Stimulated activated naive CD4-positive, alpha-beta T cell (primary cell): ENCODE data around the gene FAM53B.

Source experiments
- DNase-seq, 6 experiments: peaks; one replicate each; lab custom pipeline; 2025; lab: John Stamatoyannopoulos, UW

Gene FAM53B

GRCh38 chr10:124629842-124630241 is 114.3 kb downstream of the FAM53B start:
- DNase-seq: no peak

- no peak for DNase-seq
Measured at GRCh38 chr10:124629415-124629814, 114.8 kb downstream of the FAM53B start.

GRCh38 chr10:124628676-124629021 is 115.5 kb downstream of the FAM53B start:
- no peak for DNase-seq

GRCh38 chr10:124627866-124628675 is 116.1 kb downstream of the FAM53B start:
- no peak for DNase-seq

GRCh38 chr10:124626759-124627380 is 117.3 kb downstream of the FAM53B start:
- DNase-seq: peak in 4 of 6 experiments; percentile 13 to 54 (median 28)

GRCh38 chr10:124625831-124626238 is 118.3 kb downstream of the FAM53B start:
- DNase-seq: no peak

- DNase-seq: no peak
Measured at GRCh38 chr10:124624895-124625294, 119.3 kb downstream of the FAM53B start.

GRCh38 chr10:124624466-124624865 is 119.7 kb downstream of the FAM53B start:
- DNase-seq: no peak

- no peak for DNase-seq
Measured at GRCh38 chr10:124624006-124624405, 120.2 kb downstream of the FAM53B start.

- DNase-seq: no peak
Measured at GRCh38 chr10:124622866-124623536, 121.2 kb downstream of the FAM53B start.

- DNase-seq: no peak
Measured at GRCh38 chr10:124622158-124622557, 122.0 kb downstream of the FAM53B start.

- no peak for DNase-seq
Measured at GRCh38 chr10:124621637-124622036, 122.5 kb downstream of the FAM53B start.

- DNase-seq: no peak
Measured at GRCh38 chr10:124619802-124620490, 124.2 kb downstream of the FAM53B start.

GRCh38 chr10:124619195-124619594 is 125.0 kb downstream of the FAM53B start:
- peak in 1 of 6 experiments; percentile 14 for DNase-seq

GRCh38 chr10:124618470-124619073 is 125.6 kb downstream of the FAM53B start:
- no peak for DNase-seq

- DNase-seq: no peak
Measured at GRCh38 chr10:124616836-124617130, 127.4 kb downstream of the FAM53B start.

- no peak for DNase-seq
Measured at GRCh38 chr10:124616040-124616835, 127.9 kb downstream of the FAM53B start.

- DNase-seq: no peak
Measured at GRCh38 chr10:124615259-124615658, 128.9 kb downstream of the FAM53B start.

GRCh38 chr10:124614003-124614659 is 130.0 kb downstream of the FAM53B start:
- DNase-seq: no peak

GRCh38 chr10:124612611-124613498 is 131.3 kb downstream of the FAM53B start:
- peak in 1 of 6 experiments; percentile 7 for DNase-seq
